CD14-positive monocyte (primary cell): ENCODE measurements around the gene CASP12. TPM values are rescaled to one million over a fixed set of nuclear protein-coding genes. Genes with fewer than 3 reads are reported as not detected.

Experiments
- DNase-seq, 3 donors: peaks; one replicate each; pipeline ENCODE4 v3.0.0-alpha.2; 2011 to 2022
- H2AFZ ChIP-seq: 2 replicates; pipeline ENCODE4 v1.6.0; 2012; ENCODE audit warnings: mild to moderate bottlenecking, low read depth, low read length, inconsistent platforms; ENCODE audit not compliant: insufficient read depth, poor library complexity, severe bottlenecking
- H3K27ac ChIP-seq, 2 donors: 1 replicate in 1 of 2; 2 replicates in 1 of 2; pipeline ENCODE4 v1.5.1; 2012 to 2013; ENCODE audit warnings: low read length in 2 of 2, control low read depth in 1 of 2, inconsistent platforms in 1 of 2, low read depth in 1 of 2, mild to moderate bottlenecking in 1 of 2
- H3K27me3 ChIP-seq, 2 donors: one replicate each; pipeline versions ENCODE4 v1.6.0 to v1.6.1; 2011 to 2013; ENCODE audit warnings: low read length in 2 of 2; ENCODE audit not compliant: control insufficient read depth in 2 of 2, insufficient read depth in 2 of 2
- H3K36me3 ChIP-seq, 2 donors: replicated peaks in 1 of 2; 1 replicate in 1 of 2; 2 replicates in 1 of 2; pipeline versions ENCODE4 v1.5.1 to v1.6.1; 2012 to 2013; ENCODE audit warnings: low read length in 2 of 2, control low read depth in 1 of 2, inconsistent platforms in 1 of 2, mild to moderate bottlenecking in 1 of 2; ENCODE audit not compliant: insufficient read depth in 2 of 2, control insufficient read depth in 1 of 2
- H3K4me1 ChIP-seq, 2 donors: 1 replicate in 1 of 2; 2 replicates in 1 of 2; pipeline versions ENCODE4 v1.5.1 to v1.6.1; 2012 to 2013; ENCODE audit warnings: low read length in 2 of 2, control low read depth in 1 of 2, inconsistent platforms in 1 of 2, mild to moderate bottlenecking in 1 of 2, moderate library complexity in 1 of 2; ENCODE audit not compliant: insufficient read depth in 2 of 2, control insufficient read depth in 1 of 2
- H3K4me2 ChIP-seq: replicated peaks from 2 replicates; pipeline ENCODE3; 2012; ENCODE audit warnings: low read length, moderate library complexity, mild to moderate bottlenecking; ENCODE audit not compliant: poor library complexity, severe bottlenecking; ENCODE audit errors: extremely low read depth
- H3K4me3 ChIP-seq, 3 experiments: fragments of 200-600 bp in 1 of 3; sonication (generic) in 1 of 3; replicated peaks in 1 of 3; 1 replicate in 2 of 3; 2 replicates in 1 of 3; pipeline ENCODE4 v1.5.1; 2011 to 2013; ENCODE audit warnings: low read length in 3 of 3, mild to moderate bottlenecking in 3 of 3, control low read depth in 2 of 3, low read depth in 2 of 3, inconsistent platforms in 1 of 3, moderate library complexity in 1 of 3
- H3K79me2 ChIP-seq: 2 replicates; pipeline ENCODE4 v1.6.0; 2012; ENCODE audit warnings: mild to moderate bottlenecking, control low read depth, inconsistent platforms, low read length, moderate library complexity; ENCODE audit not compliant: insufficient read depth
- H3K9ac ChIP-seq: 2 replicates; pipeline ENCODE4 v1.6.0; 2017; ENCODE audit warnings: low read length, mild to moderate bottlenecking; ENCODE audit not compliant: insufficient read depth, poor library complexity, severe bottlenecking
- H3K9me3 ChIP-seq, 2 donors: replicated peaks in 1 of 2; 1 replicate in 1 of 2; 2 replicates in 1 of 2; pipeline versions ENCODE4 v1.5.1 to v1.6.1; 2012 to 2013; ENCODE audit warnings: low read length in 2 of 2, control low read depth in 1 of 2; ENCODE audit not compliant: control insufficient read depth in 1 of 2, insufficient read depth in 1 of 2
- H4K20me1 ChIP-seq: 2 replicates; pipeline ENCODE4 v1.6.0; 2012; ENCODE audit warnings: mild to moderate bottlenecking, low read length, control low read depth, moderate library complexity; ENCODE audit not compliant: insufficient read depth
- H3K27ac Mint-ChIP-seq, 7 donors: one replicate each; pipeline ENCODE4 v1.8.0; 2020; ENCODE audit warnings: mild to moderate bottlenecking in 7 of 7, mixed read lengths in 7 of 7, moderate library complexity in 6 of 7, inconsistent platforms in 2 of 7
- H3K27me3 Mint-ChIP-seq, 3 donors: one replicate each; pipeline ENCODE4 v1.8.0; 2021 to 2022; ENCODE audit warnings: low read depth in 3 of 3, mild to moderate bottlenecking in 3 of 3, mixed read lengths in 3 of 3, moderate library complexity in 3 of 3, inconsistent platforms in 1 of 3
- H3K36me3 Mint-ChIP-seq, 2 donors: one replicate each; pipeline ENCODE4 v1.8.0; 2020; ENCODE audit warnings: mixed read lengths in 2 of 2, inconsistent platforms in 1 of 2, mild to moderate bottlenecking in 1 of 2
- H3K4me1 Mint-ChIP-seq: one replicate; pipeline ENCODE4 v1.8.0; 2020; ENCODE audit warnings: mild to moderate bottlenecking, mixed read lengths
- H3K4me3 Mint-ChIP-seq, 2 donors: one replicate each; pipeline ENCODE4 v1.8.0; 2020; ENCODE audit warnings: mild to moderate bottlenecking in 2 of 2, mixed read lengths in 2 of 2, moderate library complexity in 1 of 2
- H3K9me3 Mint-ChIP-seq, 7 donors: one replicate each; pipeline ENCODE4 v1.8.0; 2020 to 2022; ENCODE audit warnings: mixed read lengths in 7 of 7, mild to moderate bottlenecking in 6 of 7, moderate library complexity in 6 of 7, inconsistent platforms in 2 of 7
- WGBS: methylation state at CpG from one replicate; pipeline ENCODE4 v1.1.5; 2013; ENCODE audit warnings: missing lambda C conversion rate; ENCODE audit not compliant: insufficient coverage; 5-methylcytosine and 5-hydroxymethylcytosine counted together
- intact Hi-C, 2 donors: fragments of 100-400 bp; cut with micrococcal nuclease; formaldehyde crosslinking; loops; one replicate each; pipeline versions ENCODE4 v1.15.0 to v1.15.1; 2023
- polyA plus RNA-seq, 3 donors: library from polyadenylated mRNA; depleted of rRNA in 1 of 3; unstranded in 2 of 3; stranded (reverse) in 1 of 3; fragments of 300-500 nt in 2 of 3; fragments of >200 nt in 1 of 3; fragmentation: Illumina TruSeq in 2 of 3; gene quantifications; 1 replicate in 2 of 3; 2 replicates in 1 of 3; pipeline ENCODE4 v1.2.3, GENCODE V29; 2012 to 2021
- TF ChIP-seq, protein P1 (sequence below): fragments of 200-600 bp; IDR thresholded peaks from one replicate; pipeline ENCODE4 v1.8.0; 2022; ENCODE audit warnings: antibody characterized with exemption, mild to moderate bottlenecking

The CASP12 gene
- polyA plus RNA-seq, 3 donors: not detected

- DNase-seq: no peak
- Mint-ChIP-seq H3K4me3 (peak overlapping the region; percentile 72 to 88), H3K27ac (peak overlapping the region in 2 of 7 donors; percentile 1 to 69), H3K36me3 (no peaks in the 10 kb centered on the region), H3K4me1 (peaks cover 15% of the 10 kb centered on the region), H3K9me3 (peaks cover 0 to 1% (median 0%) of the 10 kb centered on the region in 7 donors), H3K27me3 (peaks cover 0 to 1% (median 0%) of the 10 kb centered on the region in 3 donors)
- Histone ChIP-seq H3K79me2 (no peaks in the 10 kb centered on the region), H3K9me3 (no peaks in the 10 kb centered on the region), H4K20me1 (no peaks in the 10 kb centered on the region), H2AFZ (peak overlapping the region; percentile 74), H3K36me3 (no peaks in the 10 kb centered on the region), H3K4me2 (peak overlapping the region; percentile 62), H3K27me3 (no peaks in the 10 kb centered on the region), H3K27ac (peak overlapping the region in 1 of 2 donors; percentile 18), H3K9ac (peak overlapping the region; percentile 47), H3K4me1 (peaks cover 0 to 6% of the 10 kb centered on the region in 2 donors), H3K4me3 (peak overlapping the region; percentile 32 to 74 (median 66))
- WGBS: 0% methylated on average over 1 of the region's 4 CpGs
- TF ChIP-seq, protein P1, sequence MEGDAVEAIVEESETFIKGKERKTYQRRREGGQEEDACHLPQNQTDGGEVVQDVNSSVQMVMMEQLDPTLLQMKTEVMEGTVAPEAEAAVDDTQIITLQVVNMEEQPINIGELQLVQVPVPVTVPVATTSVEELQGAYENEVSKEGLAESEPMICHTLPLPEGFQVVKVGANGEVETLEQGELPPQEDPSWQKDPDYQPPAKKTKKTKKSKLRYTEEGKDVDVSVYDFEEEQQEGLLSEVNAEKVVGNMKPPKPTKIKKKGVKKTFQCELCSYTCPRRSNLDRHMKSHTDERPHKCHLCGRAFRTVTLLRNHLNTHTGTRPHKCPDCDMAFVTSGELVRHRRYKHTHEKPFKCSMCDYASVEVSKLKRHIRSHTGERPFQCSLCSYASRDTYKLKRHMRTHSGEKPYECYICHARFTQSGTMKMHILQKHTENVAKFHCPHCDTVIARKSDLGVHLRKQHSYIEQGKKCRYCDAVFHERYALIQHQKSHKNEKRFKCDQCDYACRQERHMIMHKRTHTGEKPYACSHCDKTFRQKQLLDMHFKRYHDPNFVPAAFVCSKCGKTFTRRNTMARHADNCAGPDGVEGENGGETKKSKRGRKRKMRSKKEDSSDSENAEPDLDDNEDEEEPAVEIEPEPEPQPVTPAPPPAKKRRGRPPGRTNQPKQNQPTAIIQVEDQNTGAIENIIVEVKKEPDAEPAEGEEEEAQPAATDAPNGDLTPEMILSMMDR: no peak
- intact Hi-C loops: no loop called here
Observed at GRCh38 chr11:104917271-104918112, 19.2 kb upstream of the CASP12 start.

GRCh38 chr11:104916442-104916841 is 18.2 kb upstream of the CASP12 start:
- DNase-seq: no peak
- no peaks in the 10 kb centered on the region for H3K36me3 Mint-ChIP-seq
- peaks cover 0 to 1% (median 0%) of the 10 kb centered on the region in 3 donors for H3K27me3 Mint-ChIP-seq
- Histone ChIP-seq H3K4me2 (no peak overlapping the region), H3K9ac (no peak overlapping the region), H3K79me2 (no peaks in the 10 kb centered on the region), H3K9me3 (no peaks in the 10 kb centered on the region), H3K36me3 (no peaks in the 10 kb centered on the region), H4K20me1 (no peaks in the 10 kb centered on the region), H3K4me1 (peaks cover 0 to 6% of the 10 kb centered on the region in 2 donors), H3K27ac (no peak overlapping the region), H3K27me3 (no peaks in the 10 kb centered on the region), H3K4me3 (no peak overlapping the region), H2AFZ (no peak overlapping the region)
- H3K27ac Mint-ChIP-seq: no peak overlapping the region
- TF ChIP-seq, protein P1: no peak
- H3K4me1 Mint-ChIP-seq: peaks cover 15% of the 10 kb centered on the region
- no peaks in the 10 kb centered on the region for H3K9me3 Mint-ChIP-seq
- no peak overlapping the region for H3K4me3 Mint-ChIP-seq
- intact Hi-C loops: no loop called here
